GM19455 (cell line): Measurements from ENCODE around the gene UNC5A.

ENCODE experiments used
- ATAC-seq: cut with Tn5 transposase; IDR thresholded peaks from one replicate; pipeline ENCODE4 v1.9.1; 2021; ENCODE audit not compliant: unreplicated experiment

Gene UNC5A

GRCh38 chr5:176844281-176844680, 33.9 kb downstream of the UNC5A start:
- no peak for ATAC-seq

DNA sequence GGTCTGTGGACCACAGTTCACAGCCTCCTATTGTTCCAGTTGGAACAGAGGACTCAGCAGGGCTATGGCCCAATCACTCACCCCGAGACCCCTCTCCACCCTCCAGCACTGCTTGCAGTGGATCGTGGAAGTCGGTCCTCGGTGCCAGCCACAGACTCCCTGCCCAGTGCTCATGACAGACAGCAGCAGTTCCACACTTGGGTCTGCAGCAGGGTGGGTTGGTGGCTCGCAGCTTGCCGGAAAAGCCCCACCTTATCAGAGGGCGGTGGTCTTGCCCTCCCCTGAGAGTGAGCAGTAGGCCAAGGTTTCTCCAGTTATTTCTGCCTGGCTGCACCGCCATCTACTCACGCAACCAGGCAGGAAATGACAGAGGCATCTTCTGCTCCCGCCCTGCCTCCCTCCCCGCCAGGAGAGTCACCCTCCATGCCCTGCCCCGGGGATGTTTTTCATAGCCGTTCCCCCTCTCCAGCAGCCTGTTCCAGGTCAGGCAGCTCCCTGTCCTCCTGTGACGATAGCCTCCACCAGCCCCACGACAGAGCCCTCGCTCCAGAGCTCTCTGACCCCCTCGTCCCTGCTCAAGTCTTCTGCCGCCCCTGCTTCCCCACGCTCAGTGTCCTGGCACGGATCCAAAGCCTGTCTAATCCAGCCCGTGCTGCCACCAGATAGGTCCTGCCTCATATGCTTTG, 34.5 kb downstream of the UNC5A start:
- no peak for ATAC-seq

DNA sequence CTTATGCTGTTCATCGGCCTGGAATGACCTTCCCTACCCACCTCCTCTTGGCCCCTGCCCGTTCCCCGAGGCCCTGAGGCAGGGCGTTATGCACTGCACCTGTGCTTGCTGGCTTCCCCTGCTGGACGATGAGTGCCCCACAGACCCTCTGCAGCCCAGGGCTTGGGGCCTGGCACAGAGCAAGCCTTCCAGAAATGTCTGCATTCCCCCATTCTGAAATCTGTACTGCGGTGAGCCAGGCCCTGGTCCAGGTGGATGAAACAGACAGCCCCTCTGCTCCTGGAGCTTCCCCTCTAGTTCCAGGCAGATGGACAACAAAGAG, 35.0 kb downstream of the UNC5A start:
- no peak for ATAC-seq

- ATAC-seq = no peak
Observed at GRCh38 chr5:176846335-176847140, 36.2 kb downstream of the UNC5A start.

DNA sequence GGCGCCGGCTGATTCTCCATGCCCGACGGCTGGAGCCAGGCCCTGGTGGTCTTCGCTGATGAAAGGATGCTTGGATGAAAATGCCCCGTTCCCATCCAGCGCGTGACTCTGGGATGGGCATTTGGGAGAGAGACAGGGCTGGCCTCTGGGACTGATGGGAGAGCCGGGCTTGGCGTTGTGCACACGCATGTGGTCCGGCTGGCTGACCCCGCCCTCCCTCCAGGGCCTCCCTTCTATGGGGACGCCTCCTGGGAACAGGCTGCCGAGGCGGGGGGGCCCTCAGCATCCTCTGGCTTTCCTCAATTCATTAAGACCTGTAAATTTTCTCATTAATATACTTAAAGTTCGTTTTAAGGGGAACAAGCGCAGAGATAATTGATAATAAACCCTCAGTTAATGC, 36.8 kb downstream of the UNC5A start:
- no peak for ATAC-seq

DNA sequence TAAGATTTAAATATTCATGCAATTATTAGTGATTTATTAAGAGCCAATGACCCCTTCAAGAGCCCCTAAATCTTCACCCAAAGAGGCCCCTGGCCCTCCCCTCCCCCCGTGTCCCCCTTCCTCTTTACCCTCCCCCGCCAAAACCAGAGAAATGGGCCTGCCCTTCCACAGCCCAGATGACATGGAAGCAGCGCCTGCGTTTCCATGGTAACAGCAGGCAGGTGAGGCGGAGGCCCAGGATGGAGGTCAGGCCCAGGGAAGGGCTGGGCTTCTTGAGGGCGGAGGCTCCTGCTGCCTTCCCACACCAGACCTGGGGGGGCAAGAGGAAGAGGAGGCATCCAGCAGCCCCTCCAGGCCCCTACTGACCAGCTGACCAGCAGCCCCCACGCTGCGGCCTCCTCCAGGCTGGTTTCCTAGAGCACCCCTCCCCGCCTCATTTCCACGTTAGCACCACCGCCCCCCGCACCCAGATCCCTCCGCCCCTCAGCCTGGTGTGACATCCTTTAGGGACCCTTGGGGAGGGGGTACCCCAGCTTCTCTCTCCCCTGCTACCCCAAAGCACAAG, 37.4 kb downstream of the UNC5A start:
- ATAC-seq = no peak

DNA sequence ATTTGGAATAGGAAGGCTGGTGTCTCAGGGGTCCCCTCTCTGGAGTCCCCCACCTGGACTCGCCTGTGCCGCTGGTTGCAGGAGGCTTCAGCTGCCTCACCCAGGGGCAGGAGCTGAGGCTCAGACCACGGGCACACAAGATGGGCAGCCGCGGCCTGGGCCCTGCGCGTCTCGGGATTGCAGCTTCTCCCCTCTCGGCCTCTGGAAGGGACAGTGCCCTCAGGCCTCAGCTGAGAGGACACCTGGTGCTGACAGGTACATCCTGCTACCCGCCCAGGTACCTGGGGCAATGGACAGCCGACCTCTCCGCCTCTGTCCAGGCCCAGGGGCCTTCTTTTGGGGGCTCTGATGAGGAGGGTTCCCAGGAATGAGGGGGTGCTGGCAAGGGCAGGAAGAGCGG, 38.3 kb downstream of the UNC5A start:
- no peak for ATAC-seq

DNA sequence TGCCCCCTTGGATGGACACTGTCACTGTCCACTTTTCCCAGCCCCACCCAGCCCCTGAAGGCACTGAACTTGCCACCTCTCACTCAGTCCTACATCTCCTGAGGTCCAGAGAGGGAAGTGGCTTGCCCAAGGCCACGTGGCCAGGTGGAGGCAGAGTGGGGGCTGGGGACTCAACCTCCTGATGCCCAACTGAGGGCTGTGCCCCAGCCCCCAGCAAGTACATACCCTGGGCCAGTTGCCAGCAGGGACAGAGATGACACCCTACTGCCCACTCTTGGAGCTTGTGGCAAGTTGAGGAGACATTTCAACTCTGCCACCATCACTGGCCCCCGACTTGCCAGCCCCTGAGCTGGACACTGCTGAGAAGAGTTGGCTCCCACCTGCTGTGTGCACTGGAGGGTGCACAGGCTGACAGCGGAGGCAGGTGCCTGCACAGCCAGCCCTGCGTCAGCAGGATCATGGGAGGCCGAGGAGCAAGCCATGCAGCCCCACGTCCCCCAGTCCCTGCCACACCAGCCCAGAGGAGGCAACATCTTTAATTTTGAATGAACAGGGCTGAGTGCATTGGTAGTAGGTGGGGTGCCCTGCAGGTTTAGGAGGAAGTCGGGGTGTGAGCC, 39.4 kb downstream of the UNC5A start:
- no peak for ATAC-seq

- no peak for ATAC-seq
Observed at GRCh38 chr5:176850371-176851245, 40.2 kb downstream of the UNC5A start.

DNA sequence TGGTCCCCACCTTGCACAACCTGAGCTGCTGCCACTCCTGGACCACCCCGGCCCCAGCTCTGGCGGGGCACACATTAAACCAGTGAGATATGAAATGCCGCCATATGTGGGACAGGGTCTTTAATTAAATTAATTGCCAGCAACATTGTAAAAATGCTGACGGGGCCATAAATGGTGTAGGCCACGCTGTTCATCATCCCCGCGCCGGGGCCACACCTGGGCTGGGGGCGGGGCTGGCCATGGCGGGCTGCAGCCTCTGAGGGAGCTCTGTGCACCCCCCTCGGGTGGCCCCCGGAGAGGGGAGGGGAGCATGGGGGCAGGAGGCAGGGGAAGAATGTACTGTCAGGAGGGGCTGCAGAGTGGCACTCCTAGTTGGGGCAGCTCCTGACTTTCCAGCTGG, 41.0 kb downstream of the UNC5A start:
- no peak for ATAC-seq

- ATAC-seq = no peak
Observed at GRCh38 chr5:176851871-176852658, 41.7 kb downstream of the UNC5A start.

DNA sequence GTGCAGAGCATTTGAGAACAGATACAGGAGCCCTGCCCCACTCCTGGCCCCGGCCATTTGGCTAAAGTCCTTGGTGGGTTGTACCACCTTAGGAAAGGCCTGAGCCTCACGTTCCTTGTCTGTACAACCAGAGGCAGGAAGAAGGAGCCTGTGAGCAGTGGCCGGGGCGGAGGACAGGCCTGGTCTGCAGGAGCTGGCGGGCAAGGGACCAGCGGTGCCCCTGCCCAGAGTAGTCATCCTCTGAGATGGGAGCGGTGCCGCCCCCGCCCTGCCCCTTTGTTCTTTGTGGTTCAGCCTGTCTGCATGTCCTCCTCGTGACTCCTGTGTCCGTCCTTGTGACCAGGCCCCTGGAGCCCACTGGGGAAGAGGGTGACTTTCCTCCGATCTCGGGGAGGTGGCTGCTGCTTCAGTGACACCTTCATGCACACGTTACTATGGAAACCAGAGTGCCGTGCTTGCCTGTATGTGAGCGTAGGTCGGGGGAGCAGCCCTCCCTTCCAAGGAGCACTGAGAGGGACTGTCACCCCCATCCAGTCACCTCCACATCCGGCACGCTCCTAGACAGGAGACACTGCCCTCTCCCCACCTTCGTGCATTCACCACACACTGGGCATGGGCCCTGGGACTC, 42.9 kb downstream of the UNC5A start:
- no peak for ATAC-seq

DNA sequence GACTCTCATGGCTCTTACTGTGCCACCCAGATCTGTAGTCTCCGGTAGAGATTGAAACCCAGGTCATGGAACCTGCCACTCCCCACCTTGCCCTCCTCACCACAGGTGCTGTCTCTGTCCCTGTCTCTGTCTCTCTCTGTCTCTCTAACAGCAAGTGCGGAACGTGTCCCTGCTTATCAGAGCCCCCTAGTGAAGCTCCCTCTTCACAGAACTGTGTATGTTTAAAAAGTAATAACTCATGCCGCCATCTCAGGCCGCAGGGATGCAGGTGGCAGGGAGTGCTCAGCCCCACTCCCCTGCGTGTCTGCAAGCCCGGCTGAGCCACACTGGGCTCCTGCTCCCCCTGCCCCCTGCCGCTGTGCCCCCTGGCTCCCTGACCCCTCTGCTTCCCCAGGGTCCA, 43.8 kb downstream of the UNC5A start:
- no peak for ATAC-seq

GRCh38 chr5:176855598-176855997, 45.2 kb downstream of the UNC5A start:
- ATAC-seq = no peak

- ATAC-seq = no peak
Observed at GRCh38 chr5:176856746-176857145, 46.4 kb downstream of the UNC5A start.

- ATAC-seq = no peak
Observed at GRCh38 chr5:176857216-176857893, 47.0 kb downstream of the UNC5A start.

DNA sequence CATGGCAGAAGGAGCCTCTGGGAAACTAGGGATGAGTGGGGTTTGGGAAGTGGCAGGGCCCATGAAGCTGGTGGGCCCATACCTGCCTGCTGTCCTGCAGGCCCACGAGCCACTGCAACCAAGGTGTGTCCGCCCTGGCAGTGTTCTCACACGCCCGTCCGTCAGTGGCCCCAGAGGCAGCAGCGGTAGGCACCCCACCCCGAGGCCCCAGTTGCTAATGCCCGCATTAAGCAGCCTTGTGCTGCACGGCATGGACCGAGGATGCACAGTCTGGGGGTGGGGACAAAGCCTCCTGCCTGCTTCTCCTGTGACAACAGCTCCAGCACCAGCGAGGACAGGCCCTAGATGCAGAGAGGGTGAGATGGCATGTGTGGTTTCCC, 47.5 kb downstream of the UNC5A start:
- ATAC-seq = no peak

DNA sequence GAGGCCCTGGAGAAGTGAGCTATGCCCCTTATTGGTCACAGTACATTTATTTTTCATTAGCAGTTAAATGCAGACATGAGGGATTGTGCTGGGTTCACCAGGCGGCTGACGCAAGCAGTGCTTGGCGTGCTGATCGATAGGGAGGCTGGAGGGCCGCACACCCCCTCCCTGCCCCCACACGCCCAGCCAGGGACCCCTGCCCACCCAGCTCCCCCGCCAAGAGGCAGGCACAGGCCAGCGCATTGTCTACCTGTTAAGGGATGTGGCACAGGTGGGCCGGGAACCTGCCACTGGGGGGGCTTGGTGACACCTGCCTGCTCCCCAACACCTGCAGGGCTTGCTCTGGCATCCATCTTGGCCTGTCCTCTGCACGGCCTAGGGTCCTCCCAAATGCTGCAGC, 49.6 kb downstream of the UNC5A start:
- no peak for ATAC-seq

DNA sequence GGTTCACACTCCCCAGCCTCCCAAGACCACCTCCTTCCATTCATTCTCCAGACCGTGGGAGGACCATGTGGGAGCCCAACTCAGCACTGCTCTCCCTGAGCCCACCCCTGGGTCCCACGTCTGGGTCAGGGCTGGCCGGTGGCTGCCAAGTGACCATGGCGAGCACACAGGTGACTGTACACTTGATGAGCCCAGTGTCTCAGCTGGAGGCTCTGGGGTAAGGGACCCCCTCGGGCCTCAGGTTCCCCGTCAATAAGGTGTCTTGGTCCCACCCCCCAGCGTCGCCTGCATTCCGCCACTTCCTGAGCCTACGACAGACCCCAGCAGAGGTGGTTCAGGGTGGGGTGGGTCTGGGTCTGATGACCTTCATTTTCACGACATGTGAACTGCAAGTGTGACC, 50.0 kb downstream of the UNC5A start:
- ATAC-seq = no peak
